GM19035 (cell line): ENCODE measurements around the gene IPCEF1.
A peak's percentile ranks its signal among the peaks of the same experiment; 100 is the strongest.

ENCODE experiments used
- ATAC-seq: cut with Tn5 transposase; IDR thresholded peaks from one replicate; pipeline ENCODE4 v1.9.1; 2021; ENCODE audit not compliant: unreplicated experiment

Gene IPCEF1

DNA sequence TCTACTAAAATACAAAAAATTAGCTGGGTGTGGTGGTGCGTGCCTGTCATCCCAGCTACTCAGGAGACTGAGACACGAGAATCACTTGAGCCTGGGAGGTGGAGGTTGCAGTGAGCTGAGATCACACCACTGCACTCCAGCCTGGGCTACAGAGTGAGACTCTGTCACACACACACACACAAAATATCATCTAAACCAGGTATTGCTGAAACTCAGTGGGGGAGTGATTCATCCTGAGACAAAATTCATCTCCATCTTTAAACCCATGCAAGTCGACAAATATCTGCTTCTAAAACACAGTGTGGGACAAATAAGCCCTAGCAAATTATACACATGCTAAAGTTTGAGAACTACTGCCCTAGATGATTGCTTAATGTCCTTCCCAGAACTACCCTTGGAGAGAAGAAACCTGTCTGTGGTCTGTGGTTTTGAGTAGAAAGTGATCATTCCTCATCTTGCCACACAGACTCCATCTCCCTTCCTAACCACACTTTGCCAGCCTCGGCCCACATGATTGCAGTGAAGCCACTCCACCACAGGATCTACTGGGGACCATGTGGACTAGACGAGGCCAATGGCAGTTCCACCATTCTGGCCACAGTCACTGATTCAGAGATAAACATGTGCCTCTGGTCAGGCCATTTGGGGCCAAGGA is 187.3 kb downstream of the IPCEF1 start:
- no peak for ATAC-seq

DNA sequence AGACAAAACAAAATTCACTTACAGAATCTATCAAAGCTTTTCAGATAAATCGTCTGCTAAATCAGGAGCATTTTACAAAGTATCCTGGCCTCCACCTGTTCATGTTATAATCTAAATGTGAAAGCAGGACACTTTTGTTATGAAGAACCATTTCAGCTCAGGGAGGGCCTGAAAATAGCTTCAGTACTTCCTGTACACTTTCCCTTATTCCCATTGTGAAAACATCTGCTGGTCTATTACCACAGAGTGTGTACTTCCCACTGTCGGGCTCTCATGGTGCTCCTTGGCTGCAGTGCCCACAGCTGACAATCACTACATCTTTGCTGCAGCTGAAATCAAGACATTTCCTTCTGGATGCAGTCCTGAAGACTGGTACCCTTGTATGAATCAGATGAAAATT is 189.5 kb downstream of the IPCEF1 start:
- ATAC-seq: no peak

DNA sequence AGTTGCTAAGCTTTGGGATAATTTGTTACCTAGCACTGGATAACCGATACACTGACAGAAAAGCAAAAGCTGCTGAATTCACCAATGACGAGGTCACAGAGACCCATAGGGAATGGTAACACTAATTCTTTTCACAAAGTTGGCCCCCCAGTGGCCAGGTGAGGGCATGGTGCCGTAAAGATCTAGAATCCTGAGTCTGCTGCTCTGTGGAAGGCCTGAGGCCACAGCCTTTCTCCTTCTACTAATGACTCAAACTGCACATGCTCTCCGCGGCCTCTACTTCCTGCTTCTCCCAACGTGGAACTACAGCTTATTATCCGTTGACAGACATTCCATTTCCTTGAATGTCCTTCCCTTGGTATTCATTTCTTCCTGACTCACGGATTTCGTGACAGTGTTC is 190.5 kb downstream of the IPCEF1 start:
- ATAC-seq: no peak

DNA sequence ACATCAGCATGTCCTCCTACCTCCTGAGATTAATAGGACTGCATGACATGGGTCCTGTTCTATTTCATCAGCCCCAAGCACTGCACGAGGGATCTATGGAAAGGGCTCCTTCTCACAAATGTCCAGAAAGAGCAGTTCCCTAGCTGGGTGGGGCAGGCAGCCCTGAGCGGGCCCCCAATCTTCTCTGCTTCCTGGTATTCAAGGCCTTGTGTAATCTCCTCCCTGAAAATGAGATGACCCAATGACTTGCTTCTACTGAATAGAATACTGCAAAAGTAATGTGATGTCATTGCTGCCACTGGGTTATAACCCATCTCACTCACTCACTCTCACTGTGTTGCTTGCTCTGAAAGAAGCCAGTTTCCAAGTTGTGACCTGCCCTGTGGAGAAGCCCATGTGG is 191.1 kb downstream of the IPCEF1 start:
- ATAC-seq: no peak

DNA sequence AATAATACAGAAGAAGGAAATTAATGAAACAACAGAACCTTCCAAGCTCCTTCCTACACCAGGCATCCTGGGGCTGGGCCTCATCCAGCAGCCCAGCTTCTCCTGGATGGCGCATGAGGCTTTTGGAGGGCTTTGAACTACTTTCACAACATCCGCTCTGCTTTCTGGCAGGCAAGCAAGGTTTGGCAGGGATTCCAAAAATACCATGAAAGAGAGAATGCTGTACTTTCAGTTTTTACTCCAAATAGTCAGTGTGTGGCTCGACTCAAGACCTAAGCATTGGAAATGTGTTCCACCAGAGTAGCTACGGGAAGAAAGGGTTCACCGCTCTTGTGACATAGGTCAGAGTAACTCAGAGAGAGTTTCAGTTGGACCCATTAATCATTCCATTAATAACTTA is 192.2 kb downstream of the IPCEF1 start:
- no peak for ATAC-seq

DNA sequence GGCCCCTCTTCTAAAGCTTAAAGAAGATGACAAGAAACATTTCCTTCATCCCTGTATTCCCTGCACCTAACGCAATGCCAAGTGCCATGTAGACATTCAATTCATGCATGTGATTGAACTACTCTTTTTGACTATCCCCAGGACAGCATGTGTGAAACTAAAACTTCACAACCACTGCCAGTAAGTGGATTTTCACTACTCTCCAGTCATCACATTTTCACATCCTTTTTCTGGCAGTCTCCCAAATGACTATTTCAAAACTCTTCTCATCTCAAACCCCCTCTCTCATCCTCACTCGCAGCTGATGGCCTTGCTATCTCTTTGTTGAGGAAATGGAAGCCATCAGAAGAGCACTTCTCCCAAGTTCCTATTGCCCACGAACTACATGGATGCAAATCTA is 194.9 kb downstream of the IPCEF1 start:
- peak; percentile 56 for ATAC-seq

DNA sequence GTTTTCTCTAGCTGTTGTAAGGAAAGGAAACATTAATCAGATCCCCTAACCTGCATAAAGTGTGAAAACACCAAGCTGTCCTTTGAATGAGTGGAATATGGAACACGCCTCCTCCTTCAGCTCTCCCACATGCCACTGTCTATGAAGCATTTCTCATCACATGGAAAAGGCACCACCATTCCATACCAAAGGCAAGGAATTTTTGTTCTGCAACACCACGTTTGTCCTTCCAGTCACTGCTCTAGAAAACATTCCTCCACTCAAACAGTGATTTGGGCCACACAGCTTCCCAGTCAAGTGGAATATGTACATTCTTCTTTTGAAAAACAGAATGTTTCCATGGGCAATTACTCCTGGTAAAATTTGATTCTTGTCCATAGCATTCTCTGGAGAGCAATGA is 197.5 kb downstream of the IPCEF1 start:
- ATAC-seq: no peak

DNA sequence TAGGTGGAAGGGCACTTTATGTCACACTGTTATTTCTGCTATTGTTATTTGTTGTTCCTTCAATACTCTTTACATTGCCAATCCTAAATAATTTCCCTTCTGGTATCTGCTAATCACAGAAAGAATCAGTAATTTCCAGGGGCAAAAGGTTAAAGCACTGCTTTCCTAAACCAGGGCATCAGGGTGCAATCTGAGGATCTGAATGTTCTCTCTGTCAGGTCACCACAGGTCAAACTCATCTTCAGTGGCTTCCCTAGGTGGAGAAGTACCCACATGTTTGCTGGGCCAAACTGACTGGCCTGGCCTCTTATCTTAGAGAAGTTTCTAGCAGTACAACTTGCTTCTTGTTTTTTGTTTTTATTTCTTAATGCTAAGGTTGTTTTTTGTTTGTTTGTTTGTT is 198.9 kb downstream of the IPCEF1 start:
- ATAC-seq: no peak

DNA sequence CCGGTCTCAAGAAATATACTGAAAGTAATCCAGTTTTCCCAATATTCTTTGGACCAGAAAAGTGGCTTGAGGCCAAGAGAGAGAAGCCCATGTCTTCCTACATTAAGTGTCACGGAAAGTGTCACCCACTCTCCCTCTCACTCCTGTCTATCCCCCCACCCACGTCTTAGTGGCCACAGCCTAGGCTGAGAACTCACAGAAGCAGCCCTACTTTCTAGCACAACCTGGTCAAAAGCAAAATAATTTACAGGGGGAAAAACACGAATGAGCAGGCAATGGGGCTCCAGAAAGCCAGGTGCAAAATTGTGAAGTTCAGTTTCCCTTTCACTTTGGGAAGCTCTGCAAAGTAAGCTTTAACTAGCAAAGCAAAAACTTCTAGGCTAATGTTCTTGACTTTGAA is 199.5 kb downstream of the IPCEF1 start:
- ATAC-seq: peak; percentile 51

DNA sequence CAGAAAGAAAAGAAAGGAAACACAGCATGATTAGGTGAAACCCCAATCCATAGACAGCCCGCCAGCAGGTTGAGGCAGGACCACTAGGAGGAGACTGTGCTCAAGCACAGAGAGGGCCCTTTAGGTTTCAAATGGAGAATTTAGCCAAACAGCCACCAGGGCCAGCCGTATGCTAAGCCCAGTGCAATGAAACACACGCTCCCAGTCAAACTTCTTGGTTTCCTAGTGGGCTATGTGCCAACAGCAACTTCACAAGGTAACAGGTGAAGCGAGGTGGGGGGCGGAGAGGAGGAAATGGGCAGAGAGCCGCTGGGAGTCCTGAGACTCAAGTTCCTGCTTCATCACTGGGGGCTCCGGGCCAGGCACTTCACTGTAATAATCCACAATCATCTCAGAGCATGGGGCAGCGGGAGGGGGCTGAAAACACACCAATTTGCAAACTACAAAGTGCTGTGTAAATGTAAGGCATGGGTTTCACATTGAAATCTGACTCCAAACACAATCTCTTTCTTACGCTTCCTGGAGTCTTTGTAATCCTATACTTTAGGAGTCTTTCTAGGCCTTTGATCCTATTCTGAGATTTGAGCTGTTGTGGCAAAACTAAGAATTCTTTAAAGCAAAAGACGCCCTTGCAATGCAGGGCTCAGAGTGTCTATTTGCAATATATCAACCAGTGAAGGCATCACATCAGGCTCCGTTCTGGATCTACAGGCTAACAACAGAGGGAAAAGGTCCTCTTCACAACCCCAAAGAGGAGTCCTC is 200.3 kb downstream of the IPCEF1 start:
- ATAC-seq: peak; percentile 78

DNA sequence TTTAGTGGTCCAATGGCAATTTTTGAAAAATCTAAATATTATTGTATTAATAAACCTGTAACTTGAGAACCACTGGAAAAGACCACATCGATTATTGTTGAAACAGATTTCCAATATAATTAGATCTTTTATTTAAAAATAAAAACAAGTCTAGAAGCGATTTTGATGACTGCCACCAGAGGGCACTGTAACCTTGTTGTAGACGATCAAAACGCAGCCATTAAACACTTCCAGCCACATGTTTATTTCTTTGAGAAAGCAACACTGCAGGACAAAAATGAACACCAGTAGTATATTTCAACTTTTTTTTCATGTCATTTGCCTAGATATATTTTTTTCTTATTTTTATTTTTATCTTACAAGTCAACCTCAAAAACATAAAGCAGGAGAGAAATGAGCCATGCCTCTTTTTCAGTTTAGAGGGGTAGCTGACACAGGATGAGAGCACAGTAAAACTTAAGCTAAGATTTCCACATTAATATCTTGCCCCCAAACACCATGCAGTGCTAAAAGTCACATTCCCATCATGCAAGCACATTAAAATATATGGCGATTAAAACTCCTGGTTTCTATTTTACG is 202.1 kb downstream of the IPCEF1 start:
- ATAC-seq: no peak

DNA sequence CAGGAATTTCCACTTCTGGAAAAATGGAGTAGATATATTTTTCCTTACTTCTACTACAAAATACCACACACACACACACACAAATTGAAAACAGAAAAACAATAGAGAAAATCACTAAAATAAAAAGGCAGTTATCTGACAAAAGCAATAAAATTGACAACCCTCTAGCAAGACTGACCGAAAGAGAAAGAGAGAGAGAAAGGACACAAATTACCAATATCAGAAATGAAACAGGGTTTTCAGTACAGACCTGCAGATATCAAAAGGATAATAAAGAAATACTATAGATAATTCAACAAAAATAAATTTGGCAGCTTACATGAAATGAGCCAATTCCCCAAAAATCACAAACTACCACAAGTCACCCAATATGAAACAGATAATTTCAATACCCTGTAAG is 212.8 kb downstream of the IPCEF1 start:
- no peak for ATAC-seq

DNA sequence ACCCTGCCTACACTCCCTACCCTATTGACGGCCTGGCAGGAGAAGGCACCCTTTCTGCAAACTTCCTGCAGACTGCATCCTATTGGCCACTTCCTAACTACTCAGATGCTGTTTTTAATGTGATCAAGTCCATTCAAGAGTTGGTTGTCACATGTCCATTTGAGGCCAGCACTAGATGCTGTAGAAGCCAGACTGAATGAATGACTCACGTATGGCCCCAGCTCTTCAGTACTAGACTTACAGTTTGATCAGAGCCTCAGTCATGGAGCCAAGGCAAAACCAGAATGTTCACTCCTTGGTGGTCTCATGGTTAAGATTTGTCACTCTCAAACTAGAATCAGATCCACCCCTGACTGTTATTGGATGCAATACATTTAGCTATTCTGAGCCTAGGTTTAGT is 215.9 kb downstream of the IPCEF1 start:
- ATAC-seq: no peak

DNA sequence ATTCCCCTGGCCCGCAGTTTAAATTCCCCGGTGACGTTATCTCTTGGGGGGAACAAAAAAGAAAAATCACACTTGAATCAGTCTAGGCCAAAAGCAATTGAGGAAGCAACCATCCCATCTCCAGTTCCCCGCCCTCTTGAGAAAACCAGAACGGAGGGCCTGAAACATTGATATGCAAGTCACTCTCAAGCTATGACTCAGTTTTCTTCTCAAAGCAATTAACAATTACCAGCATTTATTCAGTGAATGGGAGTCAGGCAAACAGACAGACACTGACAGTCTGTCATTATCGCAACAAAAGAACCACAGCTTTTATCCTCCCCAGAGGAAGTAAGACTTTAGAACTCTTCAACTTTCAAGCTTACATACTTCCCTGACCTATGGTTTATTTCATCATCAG is 216.7 kb downstream of the IPCEF1 start:
- no peak for ATAC-seq

DNA sequence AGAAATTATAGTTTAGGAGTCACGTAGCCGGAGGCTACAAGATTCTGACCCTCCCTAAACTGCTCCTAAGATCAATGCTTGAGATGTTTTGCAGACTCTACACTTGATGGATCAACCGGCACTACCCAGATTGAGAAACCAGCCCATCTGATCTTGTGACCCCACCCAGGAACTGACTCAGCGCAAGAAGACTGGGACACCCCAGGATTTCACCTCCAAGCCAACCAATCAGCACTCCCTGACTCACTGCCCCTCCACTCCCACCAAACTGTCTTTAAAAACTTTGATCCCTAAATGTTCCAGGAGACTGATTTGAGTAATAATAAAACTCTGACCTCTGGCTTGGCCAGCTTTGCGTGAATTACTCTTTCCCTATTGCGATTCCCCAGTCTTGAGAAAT is 217.8 kb downstream of the IPCEF1 start:
- no peak for ATAC-seq

DNA sequence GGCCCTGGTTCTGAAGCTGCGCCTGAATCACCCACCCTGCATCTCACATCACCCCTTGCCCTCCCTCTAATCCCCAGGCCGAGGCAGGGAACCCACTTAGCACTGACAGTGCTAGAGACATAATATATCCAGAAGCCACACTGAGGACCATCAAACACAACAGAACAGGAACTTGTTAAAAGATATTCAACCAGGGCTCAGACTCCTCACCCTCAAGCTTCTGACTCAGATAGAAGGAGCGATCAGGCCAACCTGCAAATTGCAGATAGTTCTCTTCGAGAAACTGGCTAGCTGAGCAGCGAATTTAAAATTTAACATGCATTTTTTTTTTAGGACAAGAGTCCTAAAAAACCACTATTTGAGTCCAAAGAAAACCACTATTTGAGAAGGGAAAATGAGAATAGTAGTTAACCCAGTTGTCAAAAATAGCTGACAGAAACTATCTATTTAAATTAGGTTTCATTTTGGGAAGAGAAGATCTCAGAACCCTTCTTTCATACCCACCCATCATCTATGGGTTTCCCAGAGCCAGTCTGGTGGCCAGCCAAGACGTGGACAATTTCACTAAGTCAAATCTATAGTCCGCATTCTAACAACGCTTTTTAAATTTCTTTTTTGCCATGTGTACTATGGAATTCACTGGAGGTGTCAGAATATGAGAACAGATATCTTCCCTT is 222.0 kb downstream of the IPCEF1 start:
- ATAC-seq: no peak

DNA sequence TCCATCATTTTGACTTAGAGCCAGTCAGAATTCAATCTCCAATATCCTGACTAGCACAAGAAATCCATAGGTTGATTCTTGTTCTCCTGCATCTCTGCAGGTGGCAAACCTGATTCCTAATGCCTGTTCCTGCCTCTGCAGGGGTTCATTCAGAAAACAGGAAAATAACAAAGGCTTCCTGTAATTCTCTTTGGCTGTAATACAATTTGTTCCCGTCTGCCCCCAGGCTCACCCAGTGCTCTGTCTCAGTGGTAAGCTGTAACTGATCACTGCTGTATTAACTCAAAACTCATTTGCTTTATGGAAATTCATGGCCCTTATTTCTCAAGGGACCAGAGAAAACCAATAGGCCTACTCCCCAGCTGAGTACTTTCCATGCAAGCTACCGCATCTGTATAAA is 228.9 kb downstream of the IPCEF1 start:
- ATAC-seq: no peak

DNA sequence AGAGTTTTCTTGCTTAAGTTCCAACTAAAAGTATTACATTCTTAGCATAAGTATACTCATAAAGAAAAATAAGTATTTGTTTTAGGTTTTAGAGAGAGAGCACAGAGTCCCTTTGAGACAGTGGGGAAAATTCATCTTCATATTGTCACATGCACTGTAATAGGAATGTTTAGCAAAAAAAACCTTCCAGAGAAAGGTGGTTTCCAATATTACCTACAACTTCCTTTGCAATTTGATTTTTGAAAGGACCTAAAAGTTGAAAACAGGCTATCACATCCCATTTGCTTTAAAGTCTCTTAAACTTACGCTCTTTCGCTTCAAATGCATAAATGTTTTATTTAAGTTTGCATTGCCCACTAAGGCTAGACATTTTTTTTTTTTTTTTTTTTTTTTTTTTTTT is 231.2 kb downstream of the IPCEF1 start:
- ATAC-seq: no peak

DNA sequence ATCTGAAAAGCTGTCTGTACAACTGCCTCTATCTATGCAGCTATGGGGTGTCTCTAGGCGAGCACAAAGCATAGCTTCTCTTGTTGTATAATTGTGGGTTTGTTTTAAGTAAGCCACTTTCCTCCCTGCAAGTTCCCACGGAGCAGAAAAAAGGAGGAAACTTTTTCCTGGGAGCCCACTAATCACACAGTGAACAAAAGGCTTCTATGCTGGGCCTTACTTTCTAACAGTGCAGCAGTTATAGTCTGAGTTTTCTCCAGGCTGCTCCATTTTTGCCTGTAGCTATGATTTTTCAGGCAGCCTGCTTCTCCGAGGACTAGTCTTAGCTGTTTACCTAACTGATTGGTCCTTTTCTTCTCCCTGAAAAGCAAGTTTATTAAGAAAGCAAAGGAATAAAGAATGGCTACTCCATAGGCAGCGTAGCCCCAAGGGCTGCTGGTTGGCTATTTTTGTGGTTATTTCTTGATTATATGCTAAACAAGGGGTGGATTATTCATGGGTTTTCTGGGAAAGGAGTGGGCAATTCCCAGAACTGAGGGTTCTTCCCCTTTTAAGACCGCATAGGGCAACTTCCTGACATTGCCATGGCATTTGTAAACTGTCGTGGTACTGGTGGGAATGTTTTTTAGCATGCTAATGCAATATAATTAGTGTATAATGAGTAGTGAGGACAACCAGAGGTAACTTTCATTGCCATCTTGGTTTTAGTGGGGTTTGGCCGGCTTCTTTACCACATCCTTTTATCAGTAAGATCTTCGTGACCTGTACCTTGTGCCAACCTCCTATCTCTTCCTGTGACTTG is 233.2 kb downstream of the IPCEF1 start:
- no peak for ATAC-seq

DNA sequence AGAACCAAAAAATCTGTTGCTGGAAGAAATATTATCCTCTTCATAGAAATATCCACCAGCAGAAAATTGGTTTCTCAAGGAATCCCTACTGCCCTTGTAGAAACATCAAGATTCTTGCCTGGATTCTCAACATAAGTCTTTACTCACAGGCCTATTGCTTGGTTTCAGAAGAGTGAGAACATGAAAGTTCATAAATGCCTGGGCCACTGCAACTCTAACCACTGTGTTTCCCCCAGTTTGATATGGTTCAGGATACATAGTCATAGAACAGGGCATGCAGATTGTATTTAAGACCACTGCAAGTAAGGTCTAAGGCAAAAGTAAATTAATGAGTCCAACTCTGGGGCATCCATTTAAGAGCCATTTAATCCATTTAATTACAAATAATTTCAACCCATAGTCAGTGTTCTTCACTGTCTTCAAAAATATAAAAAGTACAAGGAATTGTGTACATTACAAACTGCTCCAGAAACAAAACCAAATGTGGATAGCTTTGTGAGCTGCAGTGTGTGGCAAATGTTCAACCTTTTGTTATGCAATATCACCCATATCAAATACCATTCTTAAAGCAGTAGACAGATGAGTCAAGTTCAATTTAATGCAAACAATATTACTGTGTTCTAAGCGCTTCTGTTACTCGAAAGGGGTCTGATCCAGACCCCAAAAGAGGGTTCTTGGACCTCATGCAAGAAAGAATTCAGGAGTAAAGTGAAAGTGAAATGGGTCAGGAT is 234.2 kb downstream of the IPCEF1 start:
- ATAC-seq: no peak
